HepG2 (cell line): ENCODE data around the gene LITAFD. TPM values are rescaled to one million over a fixed set of nuclear protein-coding genes. Genes with fewer than 3 reads are reported as not detected.

ENCODE experiments used
- CEBPG ChIP-seq: IDR thresholded peaks from 2 replicates; pipeline ENCODE4 v1.6.1; 2016
- HDAC6 ChIP-seq: fragments of 200-600 bp; sonication (generic); IDR thresholded peaks from 2 replicates; pipeline ENCODE4 v1.7.0; 2017; ENCODE audit warnings: mild to moderate bottlenecking, antibody characterized with exemption, low read length, low read depth
- SP2 ChIP-seq: sonication (generic); formaldehyde crosslinking; IDR thresholded peaks from 2 replicates; pipeline ENCODE4 v1.5.1; 2020; ENCODE audit warnings: mild to moderate bottlenecking, missing genetic modification reagents
- SRSF9 ChIP-seq: fragments of 200-400 bp; formaldehyde crosslinking; IDR thresholded peaks from 2 replicates; pipeline ENCODE4 v1.6.1; 2018; ENCODE audit warnings: borderline replicate concordance, mild to moderate bottlenecking, low read depth, low read length; ENCODE audit not compliant: insufficient read depth, poor library complexity, severe bottlenecking
- TCF12 ChIP-seq, 2 experiments: fragments of 450-650 bp in 1 of 2; sonication (generic) in 1 of 2; formaldehyde crosslinking in 1 of 2; IDR thresholded peaks; 2 replicates each; pipeline versions ENCODE4 v1.6.1 to v1.8.0; 2017 to 2022; ENCODE audit warnings: antibody characterized with exemption in 1 of 2, mild to moderate bottlenecking in 1 of 2, missing genetic modification reagents in 1 of 2, moderate library complexity in 1 of 2
- TCF7 ChIP-seq: sonication (generic); IDR thresholded peaks from 2 replicates; pipeline ENCODE4 v1.6.1; 2016; ENCODE audit warnings: antibody characterized with exemption, low read depth
- ZFP36 ChIP-seq: fragments of 150-350 bp; IDR thresholded peaks from 2 replicates; pipeline ENCODE4 v1.6.1; 2018; ENCODE audit warnings: borderline replicate concordance, low read length, low read depth; ENCODE audit not compliant: partially characterized antibody
- ZFX ChIP-seq: sonication (generic); formaldehyde crosslinking; IDR thresholded peaks from 2 replicates; pipeline ENCODE4 v1.4.0; 2020; ENCODE audit warnings: mild to moderate bottlenecking, low read depth, missing genetic modification reagents, moderate library complexity
- ZNF33A ChIP-seq: sonication (generic); formaldehyde crosslinking; IDR thresholded peaks from 2 replicates; pipeline ENCODE4 v1.5.1; 2020; ENCODE audit warnings: missing genetic modification reagents, mild to moderate bottlenecking, moderate library complexity, borderline replicate concordance
- ZNF629 ChIP-seq: sonication (generic); formaldehyde crosslinking; conservative IDR thresholded peaks from 2 replicates; pipeline ENCODE4 v1.5.0; 2020; ENCODE audit warnings: missing genetic modification reagents
- ZNF768 ChIP-seq: sonication (generic); formaldehyde crosslinking; IDR thresholded peaks from 2 replicates; pipeline ENCODE4 v1.4.0; 2020; ENCODE audit warnings: missing genetic modification reagents
- polyA plus RNA-seq, 8 experiments: library from polyadenylated mRNA; depleted of rRNA in 3 of 8; stranded (reverse) in 7 of 8; unstranded in 1 of 8; fragments of >200 nt; fragmentation: Illumina TruSeq in 4 of 8; extraction: Trizol in 4 of 8; gene quantifications; 2 replicates each; pipeline versions ENCODE4 v1.2.1 to v1.2.3, GENCODE V29; 2011 to 2016; ENCODE audit warnings: low read depth in 4 of 8, missing spikeins in 1 of 8, mixed read lengths in 1 of 8; ENCODE audit not compliant: insufficient read depth in 1 of 8
- total RNA-seq, 5 experiments: library from RNA; depleted of rRNA; stranded (reverse); fragments of >200 nt; fragmentation: Illumina TruSeq; extraction: Trizol; gene quantifications; 2 replicates each; pipeline ENCODE4 v1.2.3, GENCODE V29; 2016; ENCODE audit warnings: low read depth in 1 of 5
- TF ChIP-seq, protein P1 (sequence below): sonication (generic); formaldehyde crosslinking; IDR thresholded peaks from 2 replicates; pipeline ENCODE4 v1.4.0; 2020; ENCODE audit warnings: mild to moderate bottlenecking, missing genetic modification reagents
- TF ChIP-seq, protein P2 (sequence below): IDR thresholded peaks from 2 replicates; pipeline ENCODE4 v1.6.1; 2016
- TF ChIP-seq, protein P3 (sequence below): sonication (generic); formaldehyde crosslinking; IDR thresholded peaks from 2 replicates; pipeline ENCODE4 v1.4.0; 2020; ENCODE audit warnings: missing genetic modification reagents, borderline replicate concordance
- TF ChIP-seq, protein P4 (sequence below): sonication (generic); formaldehyde crosslinking; IDR thresholded peaks from 2 replicates; pipeline ENCODE4 v1.5.0; 2020; ENCODE audit warnings: mild to moderate bottlenecking, missing genetic modification reagents, borderline replicate concordance
- TF ChIP-seq, protein P5 (sequence below): IDR thresholded peaks from 2 replicates; pipeline ENCODE4 v1.6.1; 2016; ENCODE audit warnings: low read depth, control low read depth

Gene LITAFD
- total and polyA plus RNA-seq, 2 of the 13 experiments (the other 11 are each of a cell fraction or from before 2014, with no cell fraction given), result not detected

DNA sequence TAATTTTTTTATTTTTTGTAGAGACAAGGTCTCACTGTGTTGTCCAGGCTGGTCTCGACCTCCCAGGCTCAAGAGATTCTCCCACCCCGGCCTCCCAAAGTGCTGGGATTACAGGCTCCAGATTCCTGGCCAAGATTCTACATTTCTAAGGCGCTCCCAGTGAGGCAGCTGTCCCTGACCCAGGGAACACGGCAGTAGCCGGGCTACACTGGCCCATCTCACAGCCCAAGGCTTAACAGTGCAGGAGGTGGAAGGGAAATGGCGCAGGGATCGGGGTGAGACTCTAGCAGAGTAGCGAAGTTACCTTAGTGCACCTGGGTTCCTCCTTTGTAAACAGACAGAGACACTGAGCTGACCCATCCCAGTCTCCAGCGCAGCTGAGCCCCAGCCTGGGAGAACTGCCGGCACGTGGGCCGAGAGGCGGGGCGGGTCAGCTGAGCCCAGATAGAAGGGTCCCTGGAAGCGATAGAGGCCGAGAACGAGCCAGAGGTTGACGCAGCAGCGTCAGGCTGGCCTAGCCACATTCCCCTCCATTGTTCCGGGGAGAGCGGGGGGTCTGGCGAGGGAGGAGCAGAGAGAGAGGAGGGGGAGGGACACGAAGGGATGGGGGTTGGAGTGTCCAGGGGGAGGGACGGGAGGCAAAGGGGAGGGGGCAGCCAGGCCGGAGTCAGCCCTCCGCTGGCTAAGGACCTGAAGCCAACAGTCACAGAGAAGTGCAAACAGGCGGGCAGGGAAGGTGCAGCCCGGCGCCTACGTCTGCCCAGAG lies 15.8 kb upstream of the LITAFD start (continued):
- TF ChIP-seq, protein P1, sequence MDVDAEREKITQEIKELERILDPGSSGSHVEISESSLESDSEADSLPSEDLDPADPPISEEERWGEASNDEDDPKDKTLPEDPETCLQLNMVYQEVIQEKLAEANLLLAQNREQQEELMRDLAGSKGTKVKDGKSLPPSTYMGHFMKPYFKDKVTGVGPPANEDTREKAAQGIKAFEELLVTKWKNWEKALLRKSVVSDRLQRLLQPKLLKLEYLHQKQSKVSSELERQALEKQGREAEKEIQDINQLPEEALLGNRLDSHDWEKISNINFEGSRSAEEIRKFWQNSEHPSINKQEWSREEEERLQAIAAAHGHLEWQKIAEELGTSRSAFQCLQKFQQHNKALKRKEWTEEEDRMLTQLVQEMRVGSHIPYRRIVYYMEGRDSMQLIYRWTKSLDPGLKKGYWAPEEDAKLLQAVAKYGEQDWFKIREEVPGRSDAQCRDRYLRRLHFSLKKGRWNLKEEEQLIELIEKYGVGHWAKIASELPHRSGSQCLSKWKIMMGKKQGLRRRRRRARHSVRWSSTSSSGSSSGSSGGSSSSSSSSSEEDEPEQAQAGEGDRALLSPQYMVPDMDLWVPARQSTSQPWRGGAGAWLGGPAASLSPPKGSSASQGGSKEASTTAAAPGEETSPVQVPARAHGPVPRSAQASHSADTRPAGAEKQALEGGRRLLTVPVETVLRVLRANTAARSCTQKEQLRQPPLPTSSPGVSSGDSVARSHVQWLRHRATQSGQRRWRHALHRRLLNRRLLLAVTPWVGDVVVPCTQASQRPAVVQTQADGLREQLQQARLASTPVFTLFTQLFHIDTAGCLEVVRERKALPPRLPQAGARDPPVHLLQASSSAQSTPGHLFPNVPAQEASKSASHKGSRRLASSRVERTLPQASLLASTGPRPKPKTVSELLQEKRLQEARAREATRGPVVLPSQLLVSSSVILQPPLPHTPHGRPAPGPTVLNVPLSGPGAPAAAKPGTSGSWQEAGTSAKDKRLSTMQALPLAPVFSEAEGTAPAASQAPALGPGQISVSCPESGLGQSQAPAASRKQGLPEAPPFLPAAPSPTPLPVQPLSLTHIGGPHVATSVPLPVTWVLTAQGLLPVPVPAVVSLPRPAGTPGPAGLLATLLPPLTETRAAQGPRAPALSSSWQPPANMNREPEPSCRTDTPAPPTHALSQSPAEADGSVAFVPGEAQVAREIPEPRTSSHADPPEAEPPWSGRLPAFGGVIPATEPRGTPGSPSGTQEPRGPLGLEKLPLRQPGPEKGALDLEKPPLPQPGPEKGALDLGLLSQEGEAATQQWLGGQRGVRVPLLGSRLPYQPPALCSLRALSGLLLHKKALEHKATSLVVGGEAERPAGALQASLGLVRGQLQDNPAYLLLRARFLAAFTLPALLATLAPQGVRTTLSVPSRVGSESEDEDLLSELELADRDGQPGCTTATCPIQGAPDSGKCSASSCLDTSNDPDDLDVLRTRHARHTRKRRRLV (CRISPR knock-in tag), result no peak; the same call in 1 of the 2 replicates
- TF ChIP-seq SRSF9 (no peak), TCF12 (IDR thresholded peaks at IDR 0.05) (no peak), TCF12 (CRISPR knock-in tag; IDR thresholded peaks at IDR 0.05) (peak; percentile 21; the same call in 1 of the 2 replicates), ZNF33A (CRISPR knock-in tag) (no peak), SP2 (CRISPR knock-in tag) (peak; percentile 48), ZNF629 (CRISPR knock-in tag) (no peak), HDAC6 (no peak), ZNF768 (CRISPR knock-in tag) (peak; percentile 51; the same call in 1 of the 2 replicates), ZFX (CRISPR knock-in tag) (peak; percentile 82), CEBPG (CRISPR knock-in tag) (no peak), ZFP36 (no peak), TCF7 (no peak)
- TF ChIP-seq, protein P2, sequence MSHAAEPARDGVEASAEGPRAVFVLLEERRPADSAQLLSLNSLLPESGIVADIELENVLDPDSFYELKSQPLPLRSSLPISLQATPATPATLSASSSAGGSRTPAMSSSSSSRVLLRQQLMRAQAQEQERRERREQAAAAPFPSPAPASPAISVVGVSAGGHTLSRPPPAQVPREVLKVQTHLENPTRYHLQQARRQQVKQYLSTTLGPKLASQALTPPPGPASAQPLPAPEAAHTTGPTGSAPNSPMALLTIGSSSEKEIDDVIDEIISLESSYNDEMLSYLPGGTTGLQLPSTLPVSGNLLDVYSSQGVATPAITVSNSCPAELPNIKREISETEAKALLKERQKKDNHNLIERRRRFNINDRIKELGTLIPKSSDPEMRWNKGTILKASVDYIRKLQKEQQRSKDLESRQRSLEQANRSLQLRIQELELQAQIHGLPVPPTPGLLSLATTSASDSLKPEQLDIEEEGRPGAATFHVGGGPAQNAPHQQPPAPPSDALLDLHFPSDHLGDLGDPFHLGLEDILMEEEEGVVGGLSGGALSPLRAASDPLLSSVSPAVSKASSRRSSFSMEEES (CRISPR knock-in tag), result peak; percentile 94
- TF ChIP-seq, protein P3, sequence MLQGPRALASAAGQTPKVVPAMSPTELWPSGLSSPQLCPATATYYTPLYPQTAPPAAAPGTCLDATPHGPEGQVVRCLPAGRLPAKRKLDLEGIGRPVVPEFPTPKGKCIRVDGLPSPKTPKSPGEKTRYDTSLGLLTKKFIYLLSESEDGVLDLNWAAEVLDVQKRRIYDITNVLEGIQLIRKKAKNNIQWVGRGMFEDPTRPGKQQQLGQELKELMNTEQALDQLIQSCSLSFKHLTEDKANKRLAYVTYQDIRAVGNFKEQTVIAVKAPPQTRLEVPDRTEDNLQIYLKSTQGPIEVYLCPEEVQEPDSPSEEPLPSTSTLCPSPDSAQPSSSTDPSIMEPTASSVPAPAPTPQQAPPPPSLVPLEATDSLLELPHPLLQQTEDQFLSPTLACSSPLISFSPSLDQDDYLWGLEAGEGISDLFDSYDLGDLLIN (CRISPR knock-in tag), result no peak
- TF ChIP-seq, protein P4, sequence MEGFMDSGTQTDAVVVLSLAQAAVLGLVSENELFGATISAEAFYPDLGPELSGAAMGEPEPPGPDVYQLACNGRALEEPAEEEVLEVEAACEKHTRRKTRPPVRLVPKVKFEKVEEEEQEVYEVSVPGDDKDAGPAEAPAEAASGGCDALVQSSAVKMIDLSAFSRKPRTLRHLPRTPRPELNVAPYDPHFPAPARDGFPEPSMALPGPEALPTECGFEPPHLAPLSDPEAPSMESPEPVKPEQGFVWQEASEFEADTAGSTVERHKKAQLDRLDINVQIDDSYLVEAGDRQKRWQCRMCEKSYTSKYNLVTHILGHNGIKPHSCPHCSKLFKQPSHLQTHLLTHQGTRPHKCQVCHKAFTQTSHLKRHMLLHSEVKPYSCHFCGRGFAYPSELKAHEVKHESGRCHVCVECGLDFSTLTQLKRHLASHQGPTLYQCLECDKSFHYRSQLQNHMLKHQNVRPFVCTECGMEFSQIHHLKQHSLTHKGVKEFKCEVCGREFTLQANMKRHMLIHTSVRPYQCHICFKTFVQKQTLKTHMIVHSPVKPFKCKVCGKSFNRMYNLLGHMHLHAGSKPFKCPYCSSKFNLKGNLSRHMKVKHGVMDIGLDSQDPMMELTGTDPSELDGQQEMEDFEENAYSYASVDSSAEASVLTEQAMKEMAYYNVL (CRISPR knock-in tag), result peak; percentile 64; the same call in 1 of the 2 replicates
- TF ChIP-seq, protein P5, sequence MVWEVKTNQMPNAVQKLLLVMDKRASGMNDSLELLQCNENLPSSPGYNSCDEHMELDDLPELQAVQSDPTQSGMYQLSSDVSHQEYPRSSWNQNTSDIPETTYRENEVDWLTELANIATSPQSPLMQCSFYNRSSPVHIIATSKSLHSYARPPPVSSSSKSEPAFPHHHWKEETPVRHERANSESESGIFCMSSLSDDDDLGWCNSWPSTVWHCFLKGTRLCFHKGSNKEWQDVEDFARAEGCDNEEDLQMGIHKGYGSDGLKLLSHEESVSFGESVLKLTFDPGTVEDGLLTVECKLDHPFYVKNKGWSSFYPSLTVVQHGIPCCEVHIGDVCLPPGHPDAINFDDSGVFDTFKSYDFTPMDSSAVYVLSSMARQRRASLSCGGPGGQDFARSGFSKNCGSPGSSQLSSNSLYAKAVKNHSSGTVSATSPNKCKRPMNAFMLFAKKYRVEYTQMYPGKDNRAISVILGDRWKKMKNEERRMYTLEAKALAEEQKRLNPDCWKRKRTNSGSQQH (CRISPR knock-in tag), result peak; percentile 91; the same call in 1 of the 2 replicates
